HepG2 (cell line): ENCODE measurements around the gene GTF2A1. TPM values are rescaled to one million over a fixed set of nuclear protein-coding genes. Genes with fewer than 3 reads are reported as not detected.

Experiments used
- ATF7-NPFF ChIP-seq: sonication (generic); formaldehyde crosslinking; IDR thresholded peaks from 2 replicates; pipeline ENCODE4 v1.8.1; 2023; ENCODE audit warnings: mild to moderate bottlenecking, low read depth, missing genetic modification reagents, moderate library complexity
- ELF3 ChIP-seq: IDR thresholded peaks from 2 replicates; pipeline ENCODE4 v1.6.1; 2016; ENCODE audit warnings: missing genetic modification reagents, missing compliant biosample characterization
- ESRRA ChIP-seq: sonication (generic); formaldehyde crosslinking; IDR thresholded peaks from 2 replicates; pipeline ENCODE4 v1.5.1; 2020; ENCODE audit warnings: mild to moderate bottlenecking, low read depth, missing genetic modification reagents
- FOXK1 ChIP-seq: sonication (generic); formaldehyde crosslinking; IDR thresholded peaks from 2 replicates; pipeline ENCODE4 v1.4.0; 2020; ENCODE audit warnings: low read depth, missing genetic modification reagents, borderline replicate concordance
- FOXO1 ChIP-seq: sonication (generic); formaldehyde crosslinking; IDR thresholded peaks from 2 replicates; pipeline ENCODE4 v1.4.0; 2020; ENCODE audit warnings: missing genetic modification reagents
- GFI1 ChIP-seq: sonication (generic); formaldehyde crosslinking; IDR thresholded peaks from 2 replicates; pipeline ENCODE4 v1.5.0; 2020; ENCODE audit warnings: missing genetic modification reagents, mild to moderate bottlenecking, borderline replicate concordance
- HDAC1 ChIP-seq: sonication (generic); formaldehyde crosslinking; IDR thresholded peaks from 2 replicates; pipeline ENCODE4 v1.5.1; 2020; ENCODE audit warnings: mild to moderate bottlenecking, missing genetic modification reagents
- JUNB ChIP-seq: sonication (generic); formaldehyde crosslinking; IDR thresholded peaks from 2 replicates; pipeline ENCODE4 v1.8.0; 2022; ENCODE audit warnings: missing genetic modification reagents, mild to moderate bottlenecking, borderline replicate concordance
- KLF16 ChIP-seq, 2 experiments: sonication (generic) in 1 of 2; formaldehyde crosslinking in 1 of 2; IDR thresholded peaks; 2 replicates each; pipeline versions ENCODE4 v1.6.1 to v1.8.0; 2016 to 2023; ENCODE audit warnings: missing genetic modification reagents in 2 of 2, missing compliant biosample characterization in 1 of 2
- NR2F1 ChIP-seq, 2 experiments: fragments of 450-650 bp in 1 of 2; formaldehyde crosslinking in 1 of 2; IDR thresholded peaks; 2 replicates each; pipeline versions ENCODE4 v1.5.0 to v1.6.1; 2016 to 2020; ENCODE audit warnings: mild to moderate bottlenecking in 1 of 2, missing compliant biosample characterization in 1 of 2, missing genetic modification reagents in 1 of 2, moderate library complexity in 1 of 2
- NR2F6 ChIP-seq, 2 experiments: IDR thresholded peaks; 2 replicates each; pipeline ENCODE4 v1.6.1; 2016; ENCODE audit warnings: antibody characterized with exemption in 1 of 2, mild to moderate bottlenecking in 1 of 2
- PPARG ChIP-seq: conservative IDR thresholded peaks from 2 replicates; pipeline ENCODE4 v1.6.1; 2016; ENCODE audit warnings: missing biosample characterization, missing genetic modification reagents
- RFX3 ChIP-seq: IDR thresholded peaks from 2 replicates; pipeline ENCODE4 v1.6.1; 2016; ENCODE audit warnings: missing biosample characterization, missing genetic modification reagents
- THAP9 ChIP-seq: sonication (generic); formaldehyde crosslinking; IDR thresholded peaks from 2 replicates; pipeline ENCODE4; 2020; ENCODE audit warnings: missing genetic modification reagents, mild to moderate bottlenecking, borderline replicate concordance
- TRIM24 ChIP-seq: sonication (generic); formaldehyde crosslinking; IDR thresholded peaks from 2 replicates; pipeline ENCODE4 v1.8.0; 2022; ENCODE audit warnings: mild to moderate bottlenecking, missing genetic modification reagents
- ZFP36 ChIP-seq: fragments of 150-350 bp; IDR thresholded peaks from 2 replicates; pipeline ENCODE4 v1.6.1; 2018; ENCODE audit warnings: borderline replicate concordance, low read length, low read depth; ENCODE audit not compliant: partially characterized antibody
- ZFP41 ChIP-seq: sonication (generic); formaldehyde crosslinking; IDR thresholded peaks from 2 replicates; pipeline ENCODE4 v1.4.0; 2020; ENCODE audit warnings: mild to moderate bottlenecking, missing genetic modification reagents, borderline replicate concordance
- ZNF33A ChIP-seq: sonication (generic); formaldehyde crosslinking; IDR thresholded peaks from 2 replicates; pipeline ENCODE4 v1.5.1; 2020; ENCODE audit warnings: missing genetic modification reagents, mild to moderate bottlenecking, moderate library complexity, borderline replicate concordance
- ZNF790 ChIP-seq: sonication (generic); formaldehyde crosslinking; IDR thresholded peaks from 2 replicates; pipeline ENCODE4 v1.8.0; 2022; ENCODE audit warnings: missing genetic modification reagents, mild to moderate bottlenecking, borderline replicate concordance
- ZNF879 ChIP-seq: sonication (generic); formaldehyde crosslinking; IDR thresholded peaks from 2 replicates; pipeline ENCODE4 v1.8.1; 2023; ENCODE audit warnings: missing genetic modification reagents
- polyA plus RNA-seq, 8 experiments: library from polyadenylated mRNA; depleted of rRNA in 3 of 8; stranded (reverse) in 7 of 8; unstranded in 1 of 8; fragments of >200 nt; fragmentation: Illumina TruSeq in 4 of 8; extraction: Trizol in 4 of 8; gene quantifications; 2 replicates each; pipeline versions ENCODE4 v1.2.1 to v1.2.3, GENCODE V29; 2011 to 2016; ENCODE audit warnings: low read depth in 4 of 8, missing spikeins in 1 of 8, mixed read lengths in 1 of 8; ENCODE audit not compliant: insufficient read depth in 1 of 8
- total RNA-seq, 5 experiments: library from RNA; depleted of rRNA; stranded (reverse); fragments of >200 nt; fragmentation: Illumina TruSeq; extraction: Trizol; gene quantifications; 2 replicates each; pipeline ENCODE4 v1.2.3, GENCODE V29; 2016; ENCODE audit warnings: low read depth in 1 of 5
- TF ChIP-seq, protein P1 (sequence below): sonication (generic); formaldehyde crosslinking; IDR thresholded peaks from 2 replicates; pipeline ENCODE4 v1.4.0; 2020; ENCODE audit warnings: missing genetic modification reagents, borderline replicate concordance
- TF ChIP-seq, protein P2 (sequence below): IDR thresholded peaks from 2 replicates; pipeline ENCODE4 v1.6.1; 2016

Gene GTF2A1
- total and polyA plus RNA-seq, 2 of the 13 experiments (the other 11 are each of a cell fraction or from before 2014, with no cell fraction given) = 14.9 to 17.5 TPM

DNA sequence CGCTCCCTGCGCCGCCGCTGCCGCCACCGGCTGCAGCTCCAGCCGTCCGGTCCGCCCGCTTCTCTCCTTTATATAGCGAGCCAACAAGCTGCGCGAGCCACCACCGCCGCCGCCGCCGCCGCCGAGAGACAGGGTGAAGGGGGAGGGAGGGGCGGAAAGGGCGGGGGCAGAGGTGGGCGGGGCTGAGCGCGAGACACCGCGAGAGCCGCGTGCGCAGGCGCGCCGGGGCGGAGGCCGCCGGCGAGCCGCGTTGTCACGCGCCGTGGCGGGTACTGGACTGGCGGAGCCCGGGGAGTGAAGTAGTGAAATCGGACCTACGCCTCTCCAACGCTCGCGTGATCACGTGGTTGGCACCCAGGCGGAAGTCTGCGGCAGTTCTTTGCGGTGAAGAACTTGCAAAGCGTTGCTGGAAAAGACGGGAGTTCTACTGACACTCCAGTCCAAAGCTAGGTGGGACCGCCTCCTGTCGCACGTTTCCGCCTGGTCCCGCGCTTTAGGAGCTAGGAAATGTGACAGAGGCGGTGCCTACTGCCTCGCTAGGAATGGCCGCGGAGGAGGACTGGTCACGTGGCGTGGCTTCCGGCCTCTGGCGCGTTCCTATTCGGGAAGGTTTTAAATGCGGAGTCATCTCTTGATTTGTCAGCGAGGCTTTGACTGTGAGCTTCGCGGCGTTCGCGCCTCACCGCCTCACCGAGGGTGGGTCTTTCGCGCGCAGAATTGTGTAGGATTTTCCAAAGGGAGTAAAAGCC, at the start of gene GTF2A1 (continued):
- TF ChIP-seq ESRRA (CRISPR knock-in tag) (peak; percentile 46; the same call in 1 of the 2 replicates), FOXO1 (CRISPR knock-in tag) (no peak), THAP9 (CRISPR knock-in tag) (peak; percentile 100), NR2F6 (IDR thresholded peaks at IDR 0.05) (no peak), NR2F6 (CRISPR knock-in tag; IDR thresholded peaks at IDR 0.05) (peak; percentile 21; the same call in 1 of the 2 replicates), FOXK1 (CRISPR knock-in tag) (peak; percentile 74; the same call in 1 of the 2 replicates), RFX3 (CRISPR knock-in tag) (no peak), JUNB (CRISPR knock-in tag) (peak; percentile 69; the same call in 1 of the 2 replicates), ZFP36 (no peak), ZNF879 (CRISPR knock-in tag) (peak; percentile 76; the same call in 1 of the 2 replicates), GFI1 (CRISPR knock-in tag) (0 out of 2 replicates have a peak, but pooled peaks have one; percentile 23), ZNF790 (no peak; the same call in 1 of the 2 replicates), ELF3 (CRISPR knock-in tag) (peak; percentile 65; the same call in 1 of the 2 replicates), KLF16 (CRISPR knock-in tag; IDR thresholded peaks at IDR 0.05) (peak in 1 of 2 experiments; percentile 53; a peak in 1 of 4 replicates), NR2F1 (CRISPR knock-in tag; IDR thresholded peaks at IDR 0.05) (no peak), TRIM24 (no peak), ZFP41 (CRISPR knock-in tag) (no peak), PPARG (peak; percentile 25; the same call in 1 of the 2 replicates), ZNF33A (CRISPR knock-in tag) (no peak), ATF7-NPFF (CRISPR knock-in tag) (peak; percentile 89), HDAC1 (CRISPR knock-in tag) (peak; percentile 55; the same call in 1 of the 2 replicates)
- TF ChIP-seq, protein P1, sequence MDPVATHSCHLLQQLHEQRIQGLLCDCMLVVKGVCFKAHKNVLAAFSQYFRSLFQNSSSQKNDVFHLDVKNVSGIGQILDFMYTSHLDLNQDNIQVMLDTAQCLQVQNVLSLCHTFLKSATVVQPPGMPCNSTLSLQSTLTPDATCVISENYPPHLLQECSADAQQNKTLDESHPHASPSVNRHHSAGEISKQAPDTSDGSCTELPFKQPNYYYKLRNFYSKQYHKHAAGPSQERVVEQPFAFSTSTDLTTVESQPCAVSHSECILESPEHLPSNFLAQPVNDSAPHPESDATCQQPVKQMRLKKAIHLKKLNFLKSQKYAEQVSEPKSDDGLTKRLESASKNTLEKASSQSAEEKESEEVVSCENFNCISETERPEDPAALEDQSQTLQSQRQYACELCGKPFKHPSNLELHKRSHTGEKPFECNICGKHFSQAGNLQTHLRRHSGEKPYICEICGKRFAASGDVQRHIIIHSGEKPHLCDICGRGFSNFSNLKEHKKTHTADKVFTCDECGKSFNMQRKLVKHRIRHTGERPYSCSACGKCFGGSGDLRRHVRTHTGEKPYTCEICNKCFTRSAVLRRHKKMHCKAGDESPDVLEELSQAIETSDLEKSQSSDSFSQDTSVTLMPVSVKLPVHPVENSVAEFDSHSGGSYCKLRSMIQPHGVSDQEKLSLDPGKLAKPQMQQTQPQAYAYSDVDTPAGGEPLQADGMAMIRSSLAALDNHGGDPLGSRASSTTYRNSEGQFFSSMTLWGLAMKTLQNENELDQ (CRISPR knock-in tag) = no peak
- TF ChIP-seq, protein P2, sequence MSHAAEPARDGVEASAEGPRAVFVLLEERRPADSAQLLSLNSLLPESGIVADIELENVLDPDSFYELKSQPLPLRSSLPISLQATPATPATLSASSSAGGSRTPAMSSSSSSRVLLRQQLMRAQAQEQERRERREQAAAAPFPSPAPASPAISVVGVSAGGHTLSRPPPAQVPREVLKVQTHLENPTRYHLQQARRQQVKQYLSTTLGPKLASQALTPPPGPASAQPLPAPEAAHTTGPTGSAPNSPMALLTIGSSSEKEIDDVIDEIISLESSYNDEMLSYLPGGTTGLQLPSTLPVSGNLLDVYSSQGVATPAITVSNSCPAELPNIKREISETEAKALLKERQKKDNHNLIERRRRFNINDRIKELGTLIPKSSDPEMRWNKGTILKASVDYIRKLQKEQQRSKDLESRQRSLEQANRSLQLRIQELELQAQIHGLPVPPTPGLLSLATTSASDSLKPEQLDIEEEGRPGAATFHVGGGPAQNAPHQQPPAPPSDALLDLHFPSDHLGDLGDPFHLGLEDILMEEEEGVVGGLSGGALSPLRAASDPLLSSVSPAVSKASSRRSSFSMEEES = peak; percentile 91
